ENCODE measurements around the gene KCNMB3.
A peak's percentile ranks its signal among the peaks of the same experiment; 100 is the strongest.
"Not testable (repeated sequence)": the region's sequence is repeated elsewhere in the genome, so short reads cannot be mapped to it uniquely, and the experiment has no call there.

The KCNMB3 gene

GRCh38 chr3:179234199-179234598 lies 16.7 kb downstream of the KCNMB3 start:
- POLR2A ChIA-PET (ENCODE audit: low non-redundant PET) = no interaction called here
- CTCF ChIA-PET = interaction anchor here (0.5 to 0.6 kb wide), 2 partner anchors 8 to 108 kb away, joined by 3 read pairs; no protein-coding TSS in a partner anchor
- TF ChIP-seq CTCF (conservative IDR thresholded peaks at IDR 0.05; ENCODE audit: low read depth) = no peak
- H3K27ac ChIP-seq = no peak overlapping the region
- no peak for DNase-seq (ENCODE audit: low spot score)

GRCh38 chr3:179233043-179233442 lies 17.9 kb downstream of the KCNMB3 start:
- H3K27ac ChIP-seq = no peak overlapping the region
- no peak for DNase-seq (ENCODE audit: low spot score)
- POLR2A ChIA-PET (ENCODE audit: low non-redundant PET) = no interaction called here
- TF ChIP-seq CTCF (conservative IDR thresholded peaks at IDR 0.05; ENCODE audit: low read depth) = no peak
- CTCF ChIA-PET = no interaction called here

GRCh38 chr3:179229177-179229576 lies 21.7 kb downstream of the KCNMB3 start:
- TF ChIP-seq CTCF (conservative IDR thresholded peaks at IDR 0.05; ENCODE audit: low read depth) = no peak
- ChIA-PET POLR2A (ENCODE audit: low non-redundant PET) (no interaction called here), CTCF (interaction anchor here (0.6 kb wide), 1 partner anchor 16 kb away, joined by 3 read pairs; no protein-coding TSS in a partner anchor)
- H3K27ac ChIP-seq = no peak overlapping the region
- DNase-seq (ENCODE audit: low spot score) = no peak

- no peak for TF ChIP-seq CTCF (conservative IDR thresholded peaks at IDR 0.05; ENCODE audit: low read depth)
- no peak overlapping the region for H3K27ac ChIP-seq
- CTCF ChIA-PET = no interaction called here
- DNase-seq (ENCODE audit: low spot score) = peak; percentile 45
- POLR2A ChIA-PET (ENCODE audit: low non-redundant PET) = no interaction called here
These were observed 23.6 kb downstream of the KCNMB3 start for GRCh38 chr3:179227349-179227748.

GRCh38 chr3:179224584-179224983 lies 26.3 kb downstream of the KCNMB3 start:
- no peak for DNase-seq (ENCODE audit: low spot score)
- POLR2A ChIA-PET (ENCODE audit: low non-redundant PET) = no interaction called here
- H3K27ac ChIP-seq = no peak overlapping the region
- TF ChIP-seq CTCF (conservative IDR thresholded peaks at IDR 0.05; ENCODE audit: low read depth) = no peak
- CTCF ChIA-PET = no interaction called here

GRCh38 chr3:179223548-179223947 lies 27.4 kb downstream of the KCNMB3 start:
- no peak overlapping the region for H3K27ac ChIP-seq
- ChIA-PET CTCF (interaction anchor here (0.6 kb wide), 1 partner anchor 39 kb away, joined by 3 read pairs; no protein-coding TSS in a partner anchor), POLR2A (ENCODE audit: low non-redundant PET) (no interaction called here)
- no peak for DNase-seq (ENCODE audit: low spot score)
- TF ChIP-seq CTCF (conservative IDR thresholded peaks at IDR 0.05; ENCODE audit: low read depth) = no peak

- H3K27ac ChIP-seq; CTCF ChIA-PET; POLR2A ChIA-PET (ENCODE audit: low non-redundant PET); DNase-seq (ENCODE audit: low spot score): not testable (repeated sequence)
These were observed 32.7 kb downstream of the KCNMB3 start for GRCh38 chr3:179218213-179218612.

- POLR2A ChIA-PET (ENCODE audit: low non-redundant PET); H3K27ac ChIP-seq; CTCF ChIA-PET; DNase-seq (ENCODE audit: low spot score): not testable (repeated sequence)
These were observed 35.4 kb downstream of the KCNMB3 start for GRCh38 chr3:179215550-179215949.

Measured in RWPE1 (cell line).